H9 (cell line): Measurements from ENCODE around the gene ARHGEF25. TPM values are rescaled to one million over a fixed set of nuclear protein-coding genes. Genes with fewer than 3 reads are reported as not detected.
A peak's percentile ranks its signal among the peaks of the same experiment; 100 is the strongest.

Experiments used
- DNase-seq: peaks from one replicate; pipeline ENCODE4 v3.0.0-alpha.2; 2017
- H2AFZ ChIP-seq: one replicate; pipeline ENCODE4 v1.6.1; 2013; ENCODE audit warnings: mild to moderate bottlenecking, low read length, control low read depth, moderate library complexity
- H2AK5ac ChIP-seq: 2 replicates; pipeline ENCODE4 v1.6.1; 2013; ENCODE audit warnings: low read length, control low read depth, mixed read lengths; ENCODE audit not compliant: insufficient read length
- H2BK120ac ChIP-seq: one replicate; pipeline ENCODE4 v1.6.1; 2013; ENCODE audit warnings: low read depth, mild to moderate bottlenecking, low read length, control low read depth, inconsistent platforms; ENCODE audit not compliant: poor library complexity, severe bottlenecking
- H2BK12ac ChIP-seq: 2 replicates; pipeline ENCODE4 v1.6.1; 2013; ENCODE audit warnings: low read length, control low read depth, mixed read lengths, low read depth; ENCODE audit not compliant: insufficient read length
- H2BK15ac ChIP-seq: 2 replicates; pipeline ENCODE4 v1.6.1; 2013; ENCODE audit warnings: low read depth, low read length, control low read depth
- H2BK20ac ChIP-seq: one replicate; pipeline ENCODE4 v1.6.1; 2013; ENCODE audit warnings: low read depth, mild to moderate bottlenecking, low read length, control low read depth, inconsistent platforms; ENCODE audit not compliant: poor library complexity, severe bottlenecking
- H2BK5ac ChIP-seq: 2 replicates; pipeline ENCODE4 v1.6.1; 2013; ENCODE audit warnings: low read length, control low read depth, mixed read lengths; ENCODE audit not compliant: insufficient read length
- H3K14ac ChIP-seq: 2 replicates; pipeline ENCODE4 v1.6.1; 2013; ENCODE audit warnings: low read length, control low read depth; ENCODE audit not compliant: insufficient read depth
- H3K18ac ChIP-seq: 2 replicates; pipeline ENCODE4 v1.6.1; 2013; ENCODE audit warnings: low read depth, mild to moderate bottlenecking, mixed read lengths, low read length, control low read depth; ENCODE audit not compliant: insufficient read length
- H3K23ac ChIP-seq: 2 replicates; pipeline ENCODE4 v1.6.1; 2013; ENCODE audit warnings: low read length, control low read depth, mixed read lengths, low read depth; ENCODE audit not compliant: insufficient read length
- H3K23me2 ChIP-seq: 2 replicates; pipeline ENCODE4 v1.6.1; 2013; ENCODE audit warnings: low read depth, mild to moderate bottlenecking, mixed read lengths, low read length, control low read depth; ENCODE audit not compliant: insufficient read length, poor library complexity, severe bottlenecking
- H3K27ac ChIP-seq: 2 replicates; pipeline ENCODE4 v1.5.1; 2013; ENCODE audit warnings: low read length, control low read depth, mixed read lengths, low read depth; ENCODE audit not compliant: insufficient read length
- H3K27me3 ChIP-seq: 2 replicates; pipeline ENCODE4 v1.6.1; 2013; ENCODE audit warnings: low read length, control low read depth, inconsistent platforms; ENCODE audit not compliant: insufficient read depth
- H3K4ac ChIP-seq: 2 replicates; pipeline ENCODE4 v1.6.1; 2013; ENCODE audit warnings: low read depth, mild to moderate bottlenecking, control low read depth, inconsistent platforms, low read length, moderate library complexity
- H3K4me1 ChIP-seq: 2 replicates; pipeline ENCODE4 v1.6.1; 2013; ENCODE audit warnings: low read length, control low read depth, inconsistent platforms; ENCODE audit not compliant: insufficient read depth
- H3K4me2 ChIP-seq: 2 replicates; pipeline ENCODE4 v1.6.1; 2013; ENCODE audit warnings: low read length, control low read depth, mixed read lengths; ENCODE audit not compliant: insufficient read length, insufficient read depth
- H3K56ac ChIP-seq: 2 replicates; pipeline ENCODE4 v1.6.1; 2013; ENCODE audit warnings: low read depth, mild to moderate bottlenecking, mixed read lengths, low read length, control low read depth; ENCODE audit not compliant: insufficient read length
- H3K79me1 ChIP-seq: 2 replicates; pipeline ENCODE4 v1.6.1; 2013; ENCODE audit warnings: low read depth, mild to moderate bottlenecking, moderate library complexity, low read length, control low read depth, inconsistent platforms; ENCODE audit not compliant: insufficient read depth, poor library complexity, severe bottlenecking
- H3K79me2 ChIP-seq: 2 replicates; pipeline ENCODE4 v1.6.1; 2013; ENCODE audit warnings: low read length, control low read depth, inconsistent platforms; ENCODE audit not compliant: insufficient read depth
- H3K9ac ChIP-seq: 2 replicates; pipeline ENCODE4 v1.6.1; 2013; ENCODE audit warnings: low read length, control low read depth, mixed read lengths; ENCODE audit not compliant: insufficient read length; ENCODE audit errors: extremely low read depth
- H3K9me3 ChIP-seq: one replicate; pipeline ENCODE4 v1.6.1; 2013; ENCODE audit warnings: low read depth, low read length, inconsistent platforms; ENCODE audit not compliant: control insufficient read depth
- H3T11ph ChIP-seq: one replicate; pipeline ENCODE4 v1.6.1; 2013; ENCODE audit warnings: mild to moderate bottlenecking, low read length, control low read depth, inconsistent platforms
- H4K20me1 ChIP-seq: one replicate; pipeline ENCODE4 v1.6.1; 2013; ENCODE audit not compliant: control insufficient read depth, insufficient read length, insufficient read depth
- H4K5ac ChIP-seq: 2 replicates; pipeline ENCODE4 v1.6.1; 2013; ENCODE audit warnings: low read depth, mild to moderate bottlenecking, mixed read lengths, low read length, control low read depth; ENCODE audit not compliant: insufficient read length
- H4K8ac ChIP-seq: replicated peaks from 2 replicates; pipeline ENCODE4 v1.6.1; 2013; ENCODE audit warnings: low read length, control low read depth, mixed read lengths, low read depth; ENCODE audit not compliant: insufficient read length
- H4K91ac ChIP-seq: 2 replicates; pipeline ENCODE4 v1.6.1; 2013; ENCODE audit warnings: low read depth, mild to moderate bottlenecking, moderate library complexity, mixed read lengths, low read length, control low read depth; ENCODE audit not compliant: insufficient read length
- H3K27ac Mint-ChIP-seq, 3 experiments: 2 replicates in 2 of 3; 3 replicates in 1 of 3; pipeline ENCODE4 v1.8.0; 2020 to 2021; ENCODE audit warnings: mixed read lengths in 3 of 3, mild to moderate bottlenecking in 1 of 3, moderate library complexity in 1 of 3
- H3K27me3 Mint-ChIP-seq: 2 replicates; pipeline ENCODE4 v1.8.0; 2021; ENCODE audit warnings: low read depth, mild to moderate bottlenecking, moderate library complexity, mixed read lengths
- H3K36me3 Mint-ChIP-seq, 3 experiments: 2 replicates in 2 of 3; 3 replicates in 1 of 3; pipeline ENCODE4 v1.8.0; 2020 to 2021; ENCODE audit warnings: low read depth in 3 of 3, mixed read lengths in 3 of 3; ENCODE audit not compliant: insufficient read depth in 1 of 3
- H3K4me1 Mint-ChIP-seq, 2 experiments: 2 replicates each; pipeline ENCODE4 v1.8.0; 2020; ENCODE audit warnings: mixed read lengths in 2 of 2
- H3K4me3 Mint-ChIP-seq, 2 experiments: 2 replicates in 1 of 2; 3 replicates in 1 of 2; pipeline ENCODE4 v1.8.0; 2020 to 2021; ENCODE audit warnings: mild to moderate bottlenecking in 2 of 2, mixed read lengths in 2 of 2, moderate library complexity in 1 of 2
- H3K9me3 Mint-ChIP-seq, 2 experiments: 2 replicates in 1 of 2; 3 replicates in 1 of 2; pipeline ENCODE4 v1.8.0; 2020; ENCODE audit warnings: mild to moderate bottlenecking in 2 of 2, mixed read lengths in 2 of 2, moderate library complexity in 1 of 2
- WGBS: extraction: QIAGEN DNeasy Blood & Tissue Kit; methylation state at CpG from one replicate; pipeline ENCODE4 v1.1.7; 2013; ENCODE audit warnings: missing lambda C conversion rate, low lambda C conversion rate, mixed read lengths; ENCODE audit not compliant: insufficient read length; ENCODE audit errors: extremely low coverage; 5-methylcytosine and 5-hydroxymethylcytosine counted together
- total RNA-seq: library from RNA; stranded (reverse); gene quantifications from 2 replicates; pipeline ENCODE4 v1.2.1, GENCODE V29; 2021
- TF ChIP-seq, protein P1 (sequence below): fragments of 200-600 bp; sonication (generic); conservative IDR thresholded peaks from 3 replicates; pipeline ENCODE4 v1.8.0; 2021; ENCODE audit warnings: antibody characterized with exemption, mild to moderate bottlenecking

Gene ARHGEF25
- total RNA-seq, 1 experiment from 2014 or later = 22.6 TPM

DNA sequence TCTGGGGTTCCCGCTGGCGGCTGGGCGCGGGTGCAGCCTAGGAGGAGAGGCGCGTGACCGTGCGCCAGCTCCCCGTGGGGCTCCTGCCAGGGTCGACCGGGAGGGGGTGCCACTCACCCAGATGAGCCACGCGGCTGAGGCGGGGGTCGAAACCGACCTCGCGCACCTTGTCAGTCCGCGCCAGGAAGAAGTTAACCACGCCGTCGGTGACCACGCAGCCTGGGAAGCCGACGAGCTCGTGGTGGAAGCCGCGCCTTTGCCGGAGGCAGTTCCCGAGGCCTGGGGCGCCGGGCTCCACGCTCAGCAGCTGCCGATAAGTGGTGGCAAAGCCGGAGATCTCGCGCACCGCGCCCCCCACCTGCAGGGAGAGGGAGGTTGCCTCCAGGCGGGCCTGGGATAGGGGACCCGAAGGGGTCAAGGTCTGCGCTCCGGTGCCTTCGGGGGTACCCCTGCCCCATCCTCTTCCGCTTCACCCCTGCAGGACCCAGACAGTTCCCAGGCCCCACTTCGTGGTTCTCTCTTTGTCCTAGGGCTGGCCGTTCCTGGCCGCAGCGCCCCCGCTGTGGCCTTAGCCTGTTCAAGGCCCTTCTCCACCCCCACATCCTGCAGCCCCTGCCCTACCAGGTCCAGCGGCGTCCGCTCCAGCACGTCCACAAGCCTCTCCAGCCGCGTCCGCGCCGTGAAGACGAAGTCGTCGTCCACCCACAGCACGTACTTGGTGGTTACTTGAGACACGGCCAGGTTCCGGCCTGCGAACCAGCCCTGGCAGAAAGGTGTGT lies 16.5 kb downstream of the ARHGEF25 start:
- Histone ChIP-seq H3K4me1 (no peaks in the 10 kb centered on the region; the same call in 1 of the 2 replicates), H3K4ac (no peak overlapping the region), H3K9me3 (no peaks in the 10 kb centered on the region), H2BK5ac (no peak overlapping the region), H4K8ac (no peak overlapping the region), H3K23me2 (peaks cover 18% of the 10 kb centered on the region), H3K4me2 (peak overlapping the region; percentile 26), H3K56ac (no peak overlapping the region), H2BK12ac (no peak overlapping the region), H2BK20ac (no peak overlapping the region), H3T11ph (no peak overlapping the region), H2BK15ac (no peak overlapping the region), H2AFZ (no peak overlapping the region), H3K27me3 (peaks cover 90% of the 10 kb centered on the region), H3K27ac (no peak overlapping the region), H3K18ac (no peak overlapping the region), H3K23ac (no peak overlapping the region), H2BK120ac (no peak overlapping the region), H4K20me1 (peaks cover 3% of the 10 kb centered on the region), H3K14ac (no peak overlapping the region), H4K5ac (no peak overlapping the region), H2AK5ac (no peak overlapping the region), H4K91ac (no peak overlapping the region), H3K79me2 (no peaks in the 10 kb centered on the region), H3K9ac (no peak overlapping the region), H3K79me1 (no peaks in the 10 kb centered on the region)
- Mint-ChIP-seq H3K4me1 (peaks cover 7 to 29% of the 10 kb centered on the region in 2 experiments), H3K27ac (no peak overlapping the region), H3K36me3 (no peaks in the 10 kb centered on the region; a peak in 2 of 7 replicates), H3K4me3 (peak overlapping the region in 1 of 2 experiments; percentile 72; a peak in 4 of 5 replicates), H3K27me3 (peaks cover 94% of the 10 kb centered on the region), H3K9me3 (no peaks in the 10 kb centered on the region)
- WGBS = no CpG with 5 or more reads among the region's 67 CpGs
- TF ChIP-seq, protein P1, sequence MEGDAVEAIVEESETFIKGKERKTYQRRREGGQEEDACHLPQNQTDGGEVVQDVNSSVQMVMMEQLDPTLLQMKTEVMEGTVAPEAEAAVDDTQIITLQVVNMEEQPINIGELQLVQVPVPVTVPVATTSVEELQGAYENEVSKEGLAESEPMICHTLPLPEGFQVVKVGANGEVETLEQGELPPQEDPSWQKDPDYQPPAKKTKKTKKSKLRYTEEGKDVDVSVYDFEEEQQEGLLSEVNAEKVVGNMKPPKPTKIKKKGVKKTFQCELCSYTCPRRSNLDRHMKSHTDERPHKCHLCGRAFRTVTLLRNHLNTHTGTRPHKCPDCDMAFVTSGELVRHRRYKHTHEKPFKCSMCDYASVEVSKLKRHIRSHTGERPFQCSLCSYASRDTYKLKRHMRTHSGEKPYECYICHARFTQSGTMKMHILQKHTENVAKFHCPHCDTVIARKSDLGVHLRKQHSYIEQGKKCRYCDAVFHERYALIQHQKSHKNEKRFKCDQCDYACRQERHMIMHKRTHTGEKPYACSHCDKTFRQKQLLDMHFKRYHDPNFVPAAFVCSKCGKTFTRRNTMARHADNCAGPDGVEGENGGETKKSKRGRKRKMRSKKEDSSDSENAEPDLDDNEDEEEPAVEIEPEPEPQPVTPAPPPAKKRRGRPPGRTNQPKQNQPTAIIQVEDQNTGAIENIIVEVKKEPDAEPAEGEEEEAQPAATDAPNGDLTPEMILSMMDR = peak; percentile 36; the same call in 2 of the 3 replicates
- no peak for DNase-seq
